Measurements from ENCODE around the gene AOAH. TPM values are rescaled to one million over a fixed set of nuclear protein-coding genes. Genes with fewer than 3 reads are reported as not detected.
"Not testable (repeated sequence)": the region's sequence is repeated elsewhere in the genome, so short reads cannot be mapped to it uniquely, and the experiment has no call there.

Gene AOAH
- total and polyA plus RNA-seq, 7 donors = 3.8 to 61.3 (median 16.2) TPM

DNA sequence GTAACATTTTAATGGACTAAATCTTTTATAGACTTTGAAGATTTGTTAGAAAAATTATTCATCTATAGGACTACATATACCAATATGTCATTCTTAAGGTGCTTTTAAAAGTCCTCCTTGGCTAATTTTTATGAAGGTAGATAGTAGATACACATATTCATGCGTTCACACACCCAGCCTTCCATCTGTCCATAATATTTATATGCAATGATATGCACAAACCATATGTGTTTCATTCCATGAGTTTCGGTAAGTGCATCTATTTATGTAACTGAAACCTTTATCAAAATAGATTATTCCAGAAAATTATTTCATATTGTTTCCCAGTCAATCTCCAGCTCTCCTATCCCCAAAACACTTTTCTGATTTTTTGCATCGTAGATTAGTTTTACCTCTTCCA is 233.0 kb downstream of the AOAH start:
- no peaks in the 10 kb centered on the region for H3K36me3 ChIP-seq
- no peak for DNase-seq
- 84 to 92% methylated on average over 3 of the region's 3 CpGs for WGBS, 2 donors
- H3K9me3 ChIP-seq = no peaks in the 10 kb centered on the region
- H3K27me3 ChIP-seq = no peaks in the 10 kb centered on the region
- TF ChIP-seq EP300 (IDR thresholded peaks at IDR 0.05) (no peak), POLR2A (IDR thresholded peaks at IDR 0.05) (no peak), POLR2AphosphoS5 (IDR thresholded peaks at IDR 0.05) (no peak), CTCF (IDR thresholded peaks at IDR 0.05) (no peak)
- no peak overlapping the region for H3K27ac ChIP-seq
- no peaks in the 10 kb centered on the region for H3K4me1 ChIP-seq
- intact Hi-C loops (cut with DNase I) = no loop called here
- no peak overlapping the region for H3K4me3 ChIP-seq

GRCh38 chr7:36490419-36490830 is 233.9 kb downstream of the AOAH start:
- H3K27me3 ChIP-seq = no peaks in the 10 kb centered on the region
- no peaks in the 10 kb centered on the region for H3K4me1 ChIP-seq
- no peaks in the 10 kb centered on the region for H3K36me3 ChIP-seq
- TF ChIP-seq EP300 (IDR thresholded peaks at IDR 0.05) (no peak), CTCF (IDR thresholded peaks at IDR 0.05) (no peak), POLR2A (IDR thresholded peaks at IDR 0.05) (no peak), POLR2AphosphoS5 (IDR thresholded peaks at IDR 0.05) (no peak)
- no peaks in the 10 kb centered on the region for H3K9me3 ChIP-seq
- WGBS, 2 donors = 84 to 90% methylated on average over 3 of the region's 3 CpGs
- intact Hi-C loops (cut with DNase I) = no loop called here
- H3K4me3 ChIP-seq = no peak overlapping the region
- DNase-seq = no peak
- H3K27ac ChIP-seq = no peak overlapping the region

- intact Hi-C loops (cut with DNase I) = loop anchor here (5.0 kb wide), 1 partner anchor 709 kb away; no protein-coding TSS in a partner anchor
- not testable (repeated sequence) for H3K4me1 ChIP-seq, DNase-seq, H3K9me3 ChIP-seq, H3K36me3 ChIP-seq, H3K27ac ChIP-seq, H3K4me3 ChIP-seq, H3K27me3 ChIP-seq
- 82 to 90% methylated on average over 5 of the region's 5 CpGs for WGBS, 2 donors
These were observed 235.6 kb downstream of the AOAH start for GRCh38 chr7:36488672-36489071.

GRCh38 chr7:36487756-36488336 is 236.4 kb downstream of the AOAH start:
- TF ChIP-seq CTCF (IDR thresholded peaks at IDR 0.05) (peak in 3 of 4 experiments; percentile 23 to 59 (median 46)), POLR2AphosphoS5 (IDR thresholded peaks at IDR 0.05) (no peak)
- Histone ChIP-seq H3K27ac (no peak overlapping the region), H3K27me3 (no peaks in the 10 kb centered on the region), H3K9me3 (no peaks in the 10 kb centered on the region), H3K36me3 (no peaks in the 10 kb centered on the region), H3K4me3 (no peak overlapping the region), H3K4me1 (no peaks in the 10 kb centered on the region)
- intact Hi-C loops (cut with DNase I) = loop anchor here (2.0 to 5.0 kb wide), 2 partner anchors 183 to 709 kb away; no protein-coding TSS in a partner anchor
- 24 to 38% methylated on average over 4 of the region's 4 CpGs for WGBS, 2 donors
- no peak for DNase-seq

DNA sequence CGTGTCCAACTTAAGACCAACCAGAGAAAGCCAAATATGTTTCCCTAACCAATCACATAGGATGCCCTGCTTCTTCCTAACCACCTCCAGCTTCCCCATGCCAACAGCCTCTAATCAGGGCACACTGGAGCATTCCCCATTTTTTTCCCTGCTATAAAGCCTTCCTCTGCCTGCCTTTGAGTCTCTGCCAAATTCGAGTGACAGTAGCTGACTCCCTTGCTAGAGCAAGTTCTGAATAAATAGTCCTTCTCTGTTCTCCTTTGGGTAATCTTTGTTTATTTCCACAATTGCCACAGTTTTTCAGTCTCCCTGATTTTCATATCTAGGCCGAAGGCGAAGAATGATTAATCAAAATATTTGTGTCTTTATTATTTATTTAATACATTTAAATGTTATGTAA is 238.0 kb downstream of the AOAH start:
- WGBS, 2 donors = 74 to 81% methylated on average over 4 of the region's 4 CpGs
- TF ChIP-seq EP300 (IDR thresholded peaks at IDR 0.05) = no peak
- no peak for TF ChIP-seq POLR2AphosphoS5 (IDR thresholded peaks at IDR 0.05)
- TF ChIP-seq POLR2A (IDR thresholded peaks at IDR 0.05) = no peak
- no peak for TF ChIP-seq CTCF (IDR thresholded peaks at IDR 0.05)
- H3K4me3 ChIP-seq = no peak overlapping the region
- H3K36me3 ChIP-seq = no peaks in the 10 kb centered on the region
- H3K27me3 ChIP-seq = no peaks in the 10 kb centered on the region
- H3K9me3 ChIP-seq = no peaks in the 10 kb centered on the region
- H3K4me1 ChIP-seq = no peaks in the 10 kb centered on the region
- no peak for DNase-seq
- no peak overlapping the region for H3K27ac ChIP-seq
- intact Hi-C loops (cut with DNase I) = loop anchor here (2.0 to 5.0 kb wide), 2 partner anchors 184 to 711 kb away; no protein-coding TSS in a partner anchor

Measured in sigmoid colon (tissue), 7 donors.